ENCODE results near the gene POLR2J3. TPM values are rescaled to one million over a fixed set of nuclear protein-coding genes. Genes with fewer than 3 reads are reported as not detected.
"Not testable (repeated sequence)": the region's sequence is repeated elsewhere in the genome, so short reads cannot be mapped to it uniquely, and the experiment has no call there.

Gene POLR2J3
- total RNA-seq (100 to 1,000 TPM in 1 of 2 experiments, 10 to 100 TPM in 1; 94.1 to 119 TPM), polyA plus RNA-seq (10 to 100 TPM; 21.0 to 58.9 TPM)

- CTCF ChIA-PET (ENCODE audit: partially characterized antibody); POLR2A ChIA-PET (ENCODE audit: partially characterized antibody): not testable (repeated sequence)
These were observed at the start of gene POLR2J3 for GRCh38 chr7:102572261-102573239. Gene POLR2J3 (minus strand): TSS chr7:102572583. CDS start chr7:102572521, 62 bp downstream.

GRCh38 chr7:102618122-102618521 lies 45.7 kb upstream of the POLR2J3 start:
- intact Hi-C loops (cut with micrococcal nuclease); H3K9me3 ChIP-seq (ENCODE audit: control insufficient read depth in 1 of 2, low read length in 2 of 2); H3K27ac Mint-ChIP-seq; H3K27me3 ChIP-seq (ENCODE audit: insufficient read depth, low read length); H3K36me3 Mint-ChIP-seq; H3K4me1 ChIP-seq (ENCODE audit: insufficient read depth, low read length); H3K4me1 Mint-ChIP-seq; H3K9me3 Mint-ChIP-seq; H3K4me3 Mint-ChIP-seq; CTCF ChIA-PET (ENCODE audit: partially characterized antibody); H3K27ac ChIP-seq (ENCODE audit: low read depth, low read length); DNase-seq; H3K4me3 ChIP-seq (ENCODE audit: low read length in 2 of 2); POLR2A ChIA-PET (ENCODE audit: partially characterized antibody); H3K27me3 Mint-ChIP-seq; H3K36me3 ChIP-seq (ENCODE audit: insufficient read depth, low read length): not testable (repeated sequence)

More at GRCh38 chr7:102572261-102573239, at the start of gene POLR2J3:
- Mint-ChIP-seq H3K27ac (peak within 1 kb of the TSS; percentile 83 to 97 (median 90)), H3K4me3 (peak within 1 kb of the TSS; percentile 88 to 97 (median 91))
- H3K9me3 Mint-ChIP-seq; intact Hi-C loops (cut with micrococcal nuclease); H3K36me3 ChIP-seq (ENCODE audit: insufficient read depth, low read length); H3K4me1 ChIP-seq (ENCODE audit: insufficient read depth, low read length); H3K27me3 ChIP-seq (ENCODE audit: insufficient read depth, low read length); H3K9me3 ChIP-seq (ENCODE audit: control insufficient read depth in 1 of 2, low read length in 2 of 2); H3K27me3 Mint-ChIP-seq; H3K36me3 Mint-ChIP-seq; H3K4me1 Mint-ChIP-seq: not testable (repeated sequence)
- peak; percentile 90 to 100 (median 99) for DNase-seq
- Histone ChIP-seq H3K4me3 (ENCODE audit: low read length in 2 of 2) (peak within 1 kb of the TSS in 1 of 2 donors; percentile 73), H3K27ac (ENCODE audit: low read depth, low read length) (peak within 1 kb of the TSS; percentile 73)

DNA sequence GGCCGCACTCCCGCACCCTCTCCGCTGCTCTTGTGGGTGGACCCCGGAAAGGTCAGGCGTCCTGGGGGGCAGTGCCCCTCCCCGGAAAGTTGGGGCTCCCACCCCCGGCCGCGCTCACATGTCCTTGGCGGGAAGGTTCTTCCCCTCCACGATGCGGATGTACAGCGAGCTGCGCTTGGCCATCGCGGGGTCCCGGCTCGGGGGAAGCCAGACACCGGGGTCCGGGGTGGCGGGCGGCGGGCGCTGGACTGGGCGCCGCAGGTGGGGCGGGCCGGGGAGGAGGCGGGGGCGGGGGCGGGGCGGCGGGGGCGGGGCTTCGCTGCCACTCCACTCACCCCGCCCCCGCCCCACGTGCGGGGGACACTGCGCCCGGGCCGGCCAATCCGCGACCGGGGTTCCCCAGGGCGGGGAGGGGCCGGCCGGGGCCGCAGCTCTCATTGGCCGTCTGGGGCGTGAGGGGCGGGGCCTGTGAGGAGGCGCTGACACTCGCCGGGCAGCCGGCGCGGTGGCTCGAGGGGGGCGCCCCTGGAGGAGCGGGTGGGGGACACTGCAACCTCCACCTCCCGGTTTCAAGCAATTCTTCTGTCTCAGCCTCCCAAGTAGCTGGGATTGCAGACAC lies 44.2 kb upstream of the POLR2J3 start, which contains the start of gene RASA4:
TSS of gene RASA4 (minus strand) at position 250 of the 619 bp plus-strand sequence. CDS start at position 183, 67 bp downstream.
- peak within 1 kb of the TSS in 5 of 8 donors; percentile 22 to 73 (median 57) for H3K4me3 Mint-ChIP-seq
- H3K27ac Mint-ChIP-seq; H3K9me3 Mint-ChIP-seq; H3K27me3 ChIP-seq (ENCODE audit: insufficient read depth, low read length); H3K4me3 ChIP-seq (ENCODE audit: low read length in 2 of 2); H3K36me3 Mint-ChIP-seq; intact Hi-C loops (cut with micrococcal nuclease); H3K4me1 ChIP-seq (ENCODE audit: insufficient read depth, low read length); H3K9me3 ChIP-seq (ENCODE audit: control insufficient read depth in 1 of 2, low read length in 2 of 2); H3K4me1 Mint-ChIP-seq; H3K36me3 ChIP-seq (ENCODE audit: insufficient read depth, low read length); CTCF ChIA-PET (ENCODE audit: partially characterized antibody); POLR2A ChIA-PET (ENCODE audit: partially characterized antibody); H3K27ac ChIP-seq (ENCODE audit: low read depth, low read length); H3K27me3 Mint-ChIP-seq: not testable (repeated sequence)
- DNase-seq: peak; percentile 24 to 51 (median 38)

GRCh38 chr7:102615930-102616329 lies 43.5 kb upstream of the POLR2J3 start:
- H3K36me3 Mint-ChIP-seq; H3K27me3 ChIP-seq (ENCODE audit: insufficient read depth, low read length); H3K4me1 ChIP-seq (ENCODE audit: insufficient read depth, low read length); H3K9me3 Mint-ChIP-seq; POLR2A ChIA-PET (ENCODE audit: partially characterized antibody); H3K4me1 Mint-ChIP-seq; intact Hi-C loops (cut with micrococcal nuclease); H3K36me3 ChIP-seq (ENCODE audit: insufficient read depth, low read length); H3K4me3 ChIP-seq (ENCODE audit: low read length in 2 of 2); H3K27me3 Mint-ChIP-seq; H3K4me3 Mint-ChIP-seq; H3K27ac ChIP-seq (ENCODE audit: low read depth, low read length); CTCF ChIA-PET (ENCODE audit: partially characterized antibody); H3K9me3 ChIP-seq (ENCODE audit: control insufficient read depth in 1 of 2, low read length in 2 of 2); H3K27ac Mint-ChIP-seq; DNase-seq: not testable (repeated sequence)

GRCh38 chr7:102614873-102615272 lies 42.5 kb upstream of the POLR2J3 start:
- H3K4me3 ChIP-seq (ENCODE audit: low read length in 2 of 2); H3K27ac ChIP-seq (ENCODE audit: low read depth, low read length); H3K27me3 ChIP-seq (ENCODE audit: insufficient read depth, low read length); H3K27me3 Mint-ChIP-seq; intact Hi-C loops (cut with micrococcal nuclease); H3K9me3 Mint-ChIP-seq; H3K4me1 ChIP-seq (ENCODE audit: insufficient read depth, low read length); DNase-seq; H3K27ac Mint-ChIP-seq; H3K4me3 Mint-ChIP-seq; H3K4me1 Mint-ChIP-seq; H3K36me3 ChIP-seq (ENCODE audit: insufficient read depth, low read length); H3K36me3 Mint-ChIP-seq; H3K9me3 ChIP-seq (ENCODE audit: control insufficient read depth in 1 of 2, low read length in 2 of 2); POLR2A ChIA-PET (ENCODE audit: partially characterized antibody); CTCF ChIA-PET (ENCODE audit: partially characterized antibody): not testable (repeated sequence)

- H3K9me3 ChIP-seq (ENCODE audit: control insufficient read depth in 1 of 2, low read length in 2 of 2); H3K27me3 Mint-ChIP-seq; CTCF ChIA-PET (ENCODE audit: partially characterized antibody); POLR2A ChIA-PET (ENCODE audit: partially characterized antibody); H3K4me3 Mint-ChIP-seq; intact Hi-C loops (cut with micrococcal nuclease); H3K27ac Mint-ChIP-seq; H3K4me1 ChIP-seq (ENCODE audit: insufficient read depth, low read length); DNase-seq; H3K27me3 ChIP-seq (ENCODE audit: insufficient read depth, low read length); H3K27ac ChIP-seq (ENCODE audit: low read depth, low read length); H3K36me3 Mint-ChIP-seq; H3K4me3 ChIP-seq (ENCODE audit: low read length in 2 of 2); H3K4me1 Mint-ChIP-seq; H3K9me3 Mint-ChIP-seq; H3K36me3 ChIP-seq (ENCODE audit: insufficient read depth, low read length): not testable (repeated sequence)
These were observed 41.9 kb upstream of the POLR2J3 start for GRCh38 chr7:102614346-102614697.

DNA sequence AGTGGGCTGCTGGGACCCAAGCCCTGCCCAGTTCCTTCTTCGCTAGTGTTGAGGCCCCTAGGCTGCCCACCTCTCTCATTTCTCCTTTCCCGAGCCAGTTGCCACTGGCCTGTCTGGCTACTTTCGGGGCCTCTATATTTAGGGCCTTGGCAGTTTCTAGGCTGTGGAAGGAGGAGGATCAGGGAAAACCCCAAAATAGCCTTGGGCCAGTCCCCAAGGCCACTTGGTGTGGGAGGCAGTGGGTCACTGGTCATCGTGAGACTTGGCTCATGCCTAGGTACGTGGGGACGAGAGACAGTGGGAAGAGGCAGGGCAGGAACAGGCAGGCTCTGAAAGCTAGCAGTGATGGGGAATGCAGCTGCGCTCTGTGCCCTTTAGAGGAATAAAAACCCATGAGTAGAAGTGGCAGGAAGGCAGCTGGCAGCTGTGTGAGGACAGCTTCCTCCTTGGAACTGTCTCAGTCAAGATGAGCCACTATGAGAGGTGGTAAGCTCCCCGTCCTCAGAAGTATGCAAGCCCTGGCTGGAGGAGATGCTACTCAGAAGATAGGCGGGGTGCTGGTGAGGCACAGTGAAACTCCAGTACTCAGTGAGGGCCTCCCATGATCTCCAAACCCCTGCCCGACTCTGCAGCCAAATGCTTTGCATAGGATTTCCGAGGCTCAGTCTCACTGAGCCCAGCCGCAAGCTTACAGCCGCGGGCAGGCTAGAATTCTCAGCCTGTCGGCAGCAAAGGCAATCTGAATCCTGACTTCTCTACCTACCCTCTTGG lies 41.4 kb upstream of the POLR2J3 start:
- H3K27ac ChIP-seq (ENCODE audit: low read depth, low read length); H3K27ac Mint-ChIP-seq; H3K27me3 ChIP-seq (ENCODE audit: insufficient read depth, low read length); H3K9me3 Mint-ChIP-seq; H3K36me3 ChIP-seq (ENCODE audit: insufficient read depth, low read length); intact Hi-C loops (cut with micrococcal nuclease); H3K36me3 Mint-ChIP-seq; H3K9me3 ChIP-seq (ENCODE audit: control insufficient read depth in 1 of 2, low read length in 2 of 2); CTCF ChIA-PET (ENCODE audit: partially characterized antibody); H3K4me3 Mint-ChIP-seq; DNase-seq; H3K4me1 ChIP-seq (ENCODE audit: insufficient read depth, low read length); H3K4me1 Mint-ChIP-seq; POLR2A ChIA-PET (ENCODE audit: partially characterized antibody); H3K27me3 Mint-ChIP-seq; H3K4me3 ChIP-seq (ENCODE audit: low read length in 2 of 2): not testable (repeated sequence)
